ENCODE data around the gene MEX3B.

The MEX3B gene

DNA sequence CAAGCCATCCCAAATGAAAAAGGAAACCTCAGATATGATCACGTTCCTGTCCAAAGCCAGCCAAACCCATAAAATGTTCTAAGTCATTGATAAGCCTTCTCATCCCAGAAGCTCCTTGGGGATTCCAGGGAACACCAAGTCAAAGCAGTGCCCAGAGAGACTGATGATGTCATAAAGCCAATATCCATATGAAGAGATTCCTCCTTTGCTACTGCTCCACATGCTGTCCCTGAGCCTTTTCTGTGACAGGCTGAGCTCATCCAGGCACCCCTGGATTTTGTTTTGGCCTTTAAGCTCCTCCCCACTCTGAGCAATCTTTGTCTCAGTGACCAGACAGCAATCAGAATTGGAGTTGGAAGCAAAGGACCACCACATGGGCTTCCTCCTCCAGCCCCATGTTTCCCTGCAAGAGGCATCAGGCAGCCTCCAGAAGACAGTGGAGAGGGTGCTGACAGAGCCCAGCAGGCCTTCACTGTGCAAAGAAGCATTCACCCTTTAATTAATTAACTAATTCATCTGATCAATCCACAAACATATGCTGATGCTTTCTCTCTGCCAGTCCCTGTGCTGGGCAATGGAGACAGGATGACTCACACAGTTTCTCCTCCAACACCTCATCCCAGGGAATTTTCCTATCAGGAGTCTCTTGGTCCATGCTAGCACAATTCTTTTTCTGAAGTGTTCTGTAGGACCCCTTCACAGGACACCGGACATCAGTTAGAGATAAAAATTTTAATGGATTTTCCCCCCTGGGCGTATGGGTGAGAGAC, 25.0 kb downstream of the MEX3B start:
- H3K4me1 ChIP-seq (ENCODE audit: control insufficient read depth, insufficient read depth, low read length): peaks cover 14% of the 10 kb centered on the region
- CTCF ChIA-PET: interaction anchor here (0.6 to 1.0 kb wide), 3 partner anchors 69 to 177 kb away, joined by 3 to 6 read pairs (median 3); no protein-coding TSS in a partner anchor

GRCh38 chr15:82018201-82018600, 27.6 kb downstream of the MEX3B start:
- Histone ChIP-seq H3K27ac (ENCODE audit: extremely low read depth, low read depth, low read length) (no peak overlapping the region), H3K4me1 (ENCODE audit: control insufficient read depth, insufficient read depth, low read length) (peaks cover 14% of the 10 kb centered on the region), H3K36me3 (ENCODE audit: control insufficient read depth in 2 of 2, insufficient read depth in 1 of 2, low read length in 2 of 2) (no peaks in the 10 kb centered on the region), H3K4me3 (ENCODE audit: low read depth, low read length) (no peak overlapping the region), H3K9me3 (ENCODE audit: control insufficient read depth, insufficient read depth, low read depth, low read length) (no peaks in the 10 kb centered on the region)
- CTCF ChIA-PET: no interaction called here
- POLR2A ChIA-PET: no interaction called here
- TF ChIP-seq, protein P1, sequence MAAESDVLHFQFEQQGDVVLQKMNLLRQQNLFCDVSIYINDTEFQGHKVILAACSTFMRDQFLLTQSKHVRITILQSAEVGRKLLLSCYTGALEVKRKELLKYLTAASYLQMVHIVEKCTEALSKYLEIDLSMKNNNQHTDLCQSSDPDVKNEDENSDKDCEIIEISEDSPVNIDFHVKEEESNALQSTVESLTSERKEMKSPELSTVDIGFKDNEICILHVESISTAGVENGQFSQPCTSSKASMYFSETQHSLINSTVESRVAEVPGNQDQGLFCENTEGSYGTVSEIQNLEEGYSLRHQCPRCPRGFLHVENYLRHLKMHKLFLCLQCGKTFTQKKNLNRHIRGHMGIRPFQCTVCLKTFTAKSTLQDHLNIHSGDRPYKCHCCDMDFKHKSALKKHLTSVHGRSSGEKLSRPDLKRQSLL (tag by site-specific recombination; IDR thresholded peaks at IDR 0.05): no peak
- no peak for TF ChIP-seq SP7 (tag by site-specific recombination; IDR thresholded peaks at IDR 0.05)
- TF ChIP-seq EGR2 (tag by site-specific recombination; IDR thresholded peaks at IDR 0.05; ENCODE audit: low read depth): no peak
- no peak for TF ChIP-seq ZNF2 (tag by site-specific recombination; IDR thresholded peaks at IDR 0.05)
- TF ChIP-seq, protein P2, sequence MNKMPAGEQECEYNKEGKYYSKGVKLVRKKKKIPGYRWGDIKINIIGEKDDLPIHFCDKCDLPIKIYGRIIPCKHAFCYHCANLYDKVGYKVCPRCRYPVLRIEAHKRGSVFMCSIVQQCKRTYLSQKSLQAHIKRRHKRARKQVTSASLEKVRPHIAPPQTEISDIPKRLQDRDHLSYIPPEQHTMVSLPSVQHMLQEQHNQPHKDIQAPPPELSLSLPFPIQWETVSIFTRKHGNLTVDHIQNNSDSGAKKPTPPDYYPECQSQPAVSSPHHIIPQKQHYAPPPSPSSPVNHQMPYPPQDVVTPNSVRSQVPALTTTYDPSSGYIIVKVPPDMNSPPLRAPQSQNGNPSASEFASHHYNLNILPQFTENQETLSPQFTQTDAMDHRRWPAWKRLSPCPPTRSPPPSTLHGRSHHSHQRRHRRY (tag by site-specific recombination; IDR thresholded peaks at IDR 0.05): no peak
- no peak for TF ChIP-seq GLI2 (tag by site-specific recombination; IDR thresholded peaks at IDR 0.05; ENCODE audit: borderline replicate concordance, low read depth)
- no peak for TF ChIP-seq ZNF426 (tag by site-specific recombination; IDR thresholded peaks at IDR 0.05)

More for the DNA sequence above, 25.0 kb downstream of the MEX3B start:
- H3K36me3 ChIP-seq (ENCODE audit: control insufficient read depth in 2 of 2, insufficient read depth in 1 of 2, low read length in 2 of 2): no peaks in the 10 kb centered on the region
- no peaks in the 10 kb centered on the region for H3K9me3 ChIP-seq (ENCODE audit: control insufficient read depth, insufficient read depth, low read depth, low read length)
- POLR2A ChIA-PET: no interaction called here
- TF ChIP-seq FEZF1 (tag by site-specific recombination; IDR thresholded peaks at IDR 0.05) (0 out of 2 replicates have a peak, but pooled peaks have one; percentile 15), ZNF777 (tag by site-specific recombination; IDR thresholded peaks at IDR 0.05; ENCODE audit: borderline replicate concordance) (no peak), ZNF335 (tag by site-specific recombination; conservative IDR thresholded peaks at IDR 0.05) (peak; percentile 39), ZIC2 (tag by site-specific recombination; IDR thresholded peaks at IDR 0.05) (0 out of 2 replicates have a peak, but pooled peaks have one; percentile 20), ZNF157 (tag by site-specific recombination; IDR thresholded peaks at IDR 0.05) (peak; percentile 58; the same call in 1 of the 2 replicates), ZFHX2 (tag by site-specific recombination; conservative IDR thresholded peaks at IDR 0.05) (no peak), ZBTB21 (tag by site-specific recombination; IDR thresholded peaks at IDR 0.05) (peak; percentile 77), ZBTB26 (tag by site-specific recombination; optimal IDR thresholded peaks at IDR 0.05) (no peak), ZNF549 (tag by site-specific recombination; IDR thresholded peaks at IDR 0.05) (peak; percentile 45; the same call in 1 of the 2 replicates), PRDM1 (tag by site-specific recombination; IDR thresholded peaks at IDR 0.05) (0 out of 2 replicates have a peak, but pooled peaks have one; percentile 38), ZNF514 (tag by site-specific recombination; IDR thresholded peaks at IDR 0.05) (no peak), ZNF76 (tag by site-specific recombination; IDR thresholded peaks at IDR 0.05; ENCODE audit: borderline replicate concordance, low read depth) (no peak)
- TF ChIP-seq, protein P3, sequence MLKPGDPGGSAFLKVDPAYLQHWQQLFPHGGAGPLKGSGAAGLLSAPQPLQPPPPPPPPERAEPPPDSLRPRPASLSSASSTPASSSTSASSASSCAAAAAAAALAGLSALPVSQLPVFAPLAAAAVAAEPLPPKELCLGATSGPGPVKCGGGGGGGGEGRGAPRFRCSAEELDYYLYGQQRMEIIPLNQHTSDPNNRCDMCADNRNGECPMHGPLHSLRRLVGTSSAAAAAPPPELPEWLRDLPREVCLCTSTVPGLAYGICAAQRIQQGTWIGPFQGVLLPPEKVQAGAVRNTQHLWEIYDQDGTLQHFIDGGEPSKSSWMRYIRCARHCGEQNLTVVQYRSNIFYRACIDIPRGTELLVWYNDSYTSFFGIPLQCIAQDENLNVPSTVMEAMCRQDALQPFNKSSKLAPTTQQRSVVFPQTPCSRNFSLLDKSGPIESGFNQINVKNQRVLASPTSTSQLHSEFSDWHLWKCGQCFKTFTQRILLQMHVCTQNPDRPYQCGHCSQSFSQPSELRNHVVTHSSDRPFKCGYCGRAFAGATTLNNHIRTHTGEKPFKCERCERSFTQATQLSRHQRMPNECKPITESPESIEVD (tag by site-specific recombination; IDR thresholded peaks at IDR 0.05): no peak
- TF ChIP-seq, protein P4, sequence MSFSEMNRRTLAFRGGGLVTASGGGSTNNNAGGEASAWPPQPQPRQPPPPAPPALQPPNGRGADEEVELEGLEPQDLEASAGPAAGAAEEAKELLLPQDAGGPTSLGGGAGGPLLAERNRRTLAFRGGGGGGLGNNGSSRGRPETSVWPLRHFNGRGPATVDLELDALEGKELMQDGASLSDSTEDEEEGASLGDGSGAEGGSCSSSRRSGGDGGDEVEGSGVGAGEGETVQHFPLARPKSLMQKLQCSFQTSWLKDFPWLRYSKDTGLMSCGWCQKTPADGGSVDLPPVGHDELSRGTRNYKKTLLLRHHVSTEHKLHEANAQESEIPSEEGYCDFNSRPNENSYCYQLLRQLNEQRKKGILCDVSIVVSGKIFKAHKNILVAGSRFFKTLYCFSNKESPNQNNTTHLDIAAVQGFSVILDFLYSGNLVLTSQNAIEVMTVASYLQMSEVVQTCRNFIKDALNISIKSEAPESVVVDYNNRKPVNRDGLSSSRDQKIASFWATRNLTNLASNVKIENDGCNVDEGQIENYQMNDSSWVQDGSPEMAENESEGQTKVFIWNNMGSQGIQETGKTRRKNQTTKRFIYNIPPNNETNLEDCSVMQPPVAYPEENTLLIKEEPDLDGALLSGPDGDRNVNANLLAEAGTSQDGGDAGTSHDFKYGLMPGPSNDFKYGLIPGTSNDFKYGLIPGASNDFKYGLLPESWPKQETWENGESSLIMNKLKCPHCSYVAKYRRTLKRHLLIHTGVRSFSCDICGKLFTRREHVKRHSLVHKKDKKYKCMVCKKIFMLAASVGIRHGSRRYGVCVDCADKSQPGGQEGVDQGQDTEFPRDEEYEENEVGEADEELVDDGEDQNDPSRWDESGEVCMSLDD (tag by site-specific recombination; IDR thresholded peaks at IDR 0.05): no peak
- TF ChIP-seq, protein P5, sequence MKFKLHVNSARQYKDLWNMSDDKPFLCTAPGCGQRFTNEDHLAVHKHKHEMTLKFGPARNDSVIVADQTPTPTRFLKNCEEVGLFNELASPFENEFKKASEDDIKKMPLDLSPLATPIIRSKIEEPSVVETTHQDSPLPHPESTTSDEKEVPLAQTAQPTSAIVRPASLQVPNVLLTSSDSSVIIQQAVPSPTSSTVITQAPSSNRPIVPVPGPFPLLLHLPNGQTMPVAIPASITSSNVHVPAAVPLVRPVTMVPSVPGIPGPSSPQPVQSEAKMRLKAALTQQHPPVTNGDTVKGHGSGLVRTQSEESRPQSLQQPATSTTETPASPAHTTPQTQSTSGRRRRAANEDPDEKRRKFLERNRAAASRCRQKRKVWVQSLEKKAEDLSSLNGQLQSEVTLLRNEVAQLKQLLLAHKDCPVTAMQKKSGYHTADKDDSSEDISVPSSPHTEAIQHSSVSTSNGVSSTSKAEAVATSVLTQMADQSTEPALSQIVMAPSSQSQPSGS (tag by site-specific recombination; IDR thresholded peaks at IDR 0.05; ENCODE audit: low read depth): peak; percentile 81
- peak overlapping the region; percentile 33; the same call in 1 of the 2 replicates for H3K27ac ChIP-seq (ENCODE audit: extremely low read depth, low read depth, low read length)
- H3K4me3 ChIP-seq (ENCODE audit: low read depth, low read length): no peak overlapping the region

Data from HEK293 (cell line).